Vagina (tissue), 2 donors: Measurements from ENCODE around the gene CHRM4. TPM values are rescaled to one million over a fixed set of nuclear protein-coding genes. Genes with fewer than 3 reads are reported as not detected.
A peak's percentile ranks its signal among the peaks of the same experiment; 100 is the strongest.
"Not testable (repeated sequence)": the region's sequence is repeated elsewhere in the genome, so short reads cannot be mapped to it uniquely, and the experiment has no call there.

Experiments used
- DNase-seq, 2 donors: peaks; one replicate each; pipeline ENCODE4 v3.0.0-alpha.2; 2017; ENCODE audit errors: extremely low spot score in 2 of 2
- H3K27ac ChIP-seq: fragments of 200-600 bp; sonication (generic); one replicate; pipeline ENCODE4 v1.5.1; 2019
- H3K27me3 ChIP-seq: fragments of 200-600 bp; sonication (generic); one replicate; pipeline ENCODE4 v1.5.1; 2019
- H3K36me3 ChIP-seq, 2 donors: fragments of 200-600 bp; sonication (generic); one replicate each; pipeline ENCODE4 v1.5.1; 2017 to 2019
- H3K4me1 ChIP-seq: fragments of 200-600 bp; sonication (generic); one replicate; pipeline ENCODE4 v1.5.1; 2019
- H3K4me3 ChIP-seq, 2 donors: fragments of 200-600 bp; sonication (generic); 1 replicate in 1 of 2; 2 replicates in 1 of 2; pipeline ENCODE4 v1.5.1; 2016 to 2019
- H3K9me3 ChIP-seq: fragments of 200-600 bp; sonication (generic); one replicate; pipeline ENCODE4 v1.5.1; 2019
- CTCF ChIP-seq, 3 experiments: fragments of 450-650 bp in 2 of 3; fragments of 200-600 bp in 1 of 3; sonication (generic) in 1 of 3; IDR thresholded peaks; one replicate each; pipeline ENCODE4 v1.5.1; 2017 to 2019; ENCODE audit warnings: antibody characterized with exemption in 3 of 3, mild to moderate bottlenecking in 2 of 3, moderate library complexity in 2 of 3
- POLR2A ChIP-seq, 2 donors: fragments of 450-650 bp; IDR thresholded peaks; one replicate each; pipeline ENCODE4 v1.6.1; 2017; ENCODE audit warnings: antibody characterized with exemption in 2 of 2, mild to moderate bottlenecking in 2 of 2, moderate library complexity in 2 of 2
- POLR2AphosphoS5 ChIP-seq, 2 donors: sonication (generic); formaldehyde crosslinking; IDR thresholded peaks; one replicate each; pipeline ENCODE4 v1.9.0; 2017; ENCODE audit warnings: antibody characterized with exemption in 2 of 2, mild to moderate bottlenecking in 2 of 2, low read depth in 1 of 2; ENCODE audit not compliant: insufficient read depth in 1 of 2
- intact Hi-C: fragments of 100-400 bp; cut with DNase I; formaldehyde crosslinking; loops from one replicate; pipeline ENCODE4 v1.15.1; 2023
- total RNA-seq: library from RNA; depleted of rRNA; stranded (reverse); fragments of >200 nt; gene quantifications from one replicate; pipeline ENCODE4 v1.2.3, GENCODE V29; 2016

Gene CHRM4
- total RNA-seq, 1 donor from 2014 or later, result not detected

- Histone ChIP-seq H3K4me3 (no peak overlapping the region), H3K27ac (no peak overlapping the region), H3K27me3 (no peaks in the 10 kb centered on the region), H3K9me3 (no peaks in the 10 kb centered on the region), H3K36me3 (peaks cover 0 to 59% of the 10 kb centered on the region in 2 donors), H3K4me1 (no peaks in the 10 kb centered on the region)
- intact Hi-C loops, result no loop called here
- no peak for DNase-seq
- no peak for TF ChIP-seq CTCF (IDR thresholded peaks at IDR 0.05)
- no peak for TF ChIP-seq POLR2A (IDR thresholded peaks at IDR 0.05)
- TF ChIP-seq POLR2AphosphoS5 (IDR thresholded peaks at IDR 0.05; ENCODE audit: insufficient read depth in 1 of 2, low read depth in 1 of 2), result no peak
Measured at GRCh38 chr11:46373787-46374740, 17.5 kb downstream of the CHRM4 start.

GRCh38 chr11:46372501-46372900 is 19.1 kb downstream of the CHRM4 start:
- DNase-seq, H3K4me1 ChIP-seq, H3K4me3 ChIP-seq, H3K27ac ChIP-seq, intact Hi-C loops, H3K9me3 ChIP-seq, H3K27me3 ChIP-seq: not testable (repeated sequence)
- H3K36me3 ChIP-seq, result peaks cover 0 to 59% of the 10 kb centered on the region in 2 donors

- DNase-seq, result no peak
- H3K27ac ChIP-seq, result no peak overlapping the region
- no peaks in the 10 kb centered on the region for H3K27me3 ChIP-seq
- peaks cover 0 to 59% of the 10 kb centered on the region in 2 donors for H3K36me3 ChIP-seq
- no peak overlapping the region for H3K4me3 ChIP-seq
- TF ChIP-seq CTCF (IDR thresholded peaks at IDR 0.05) (no peak), POLR2AphosphoS5 (IDR thresholded peaks at IDR 0.05; ENCODE audit: insufficient read depth in 1 of 2, low read depth in 1 of 2) (no peak), POLR2A (IDR thresholded peaks at IDR 0.05) (no peak)
- no peaks in the 10 kb centered on the region for H3K9me3 ChIP-seq
- intact Hi-C loops, result no loop called here
- peaks cover 11% of the 10 kb centered on the region for H3K4me1 ChIP-seq
Measured at GRCh38 chr11:46372086-46372485, 19.5 kb downstream of the CHRM4 start.

- DNase-seq, H3K27me3 ChIP-seq, intact Hi-C loops, H3K27ac ChIP-seq, H3K9me3 ChIP-seq, H3K4me3 ChIP-seq: not testable (repeated sequence)
- peaks cover 15% of the 10 kb centered on the region for H3K4me1 ChIP-seq
- H3K36me3 ChIP-seq, result peaks cover 0 to 53% of the 10 kb centered on the region in 2 donors
Measured at GRCh38 chr11:46371262-46371661, 20.3 kb downstream of the CHRM4 start.

- H3K36me3 ChIP-seq, result peaks cover 0 to 43% of the 10 kb centered on the region in 2 donors
- TF ChIP-seq POLR2AphosphoS5 (IDR thresholded peaks at IDR 0.05; ENCODE audit: insufficient read depth in 1 of 2, low read depth in 1 of 2) (no peak), CTCF (IDR thresholded peaks at IDR 0.05) (no peak), POLR2A (IDR thresholded peaks at IDR 0.05) (no peak)
- H3K27ac ChIP-seq, result no peak overlapping the region
- DNase-seq, result no peak
- intact Hi-C loops, result no loop called here
- no peaks in the 10 kb centered on the region for H3K9me3 ChIP-seq
- H3K4me3 ChIP-seq, result no peak overlapping the region
- H3K4me1 ChIP-seq, result peaks cover 15% of the 10 kb centered on the region
- no peaks in the 10 kb centered on the region for H3K27me3 ChIP-seq
Measured at GRCh38 chr11:46370253-46370652, 21.3 kb downstream of the CHRM4 start.

GRCh38 chr11:46369458-46370152 is 22.0 kb downstream of the CHRM4 start:
- H3K4me3 ChIP-seq, result no peak overlapping the region
- DNase-seq, result no peak
- peaks cover 0 to 37% of the 10 kb centered on the region in 2 donors for H3K36me3 ChIP-seq
- TF ChIP-seq CTCF (IDR thresholded peaks at IDR 0.05), result peak in 2 of 3 experiments; percentile 63 to 64
- TF ChIP-seq POLR2A (IDR thresholded peaks at IDR 0.05), result no peak
- no peak overlapping the region for H3K27ac ChIP-seq
- intact Hi-C loops, result no loop called here
- no peaks in the 10 kb centered on the region for H3K9me3 ChIP-seq
- H3K4me1 ChIP-seq, result peaks cover 15% of the 10 kb centered on the region
- no peaks in the 10 kb centered on the region for H3K27me3 ChIP-seq
